Muscle of leg (tissue), 11 donors: ENCODE results near the gene CSGALNACT2. TPM values are rescaled to one million over a fixed set of nuclear protein-coding genes. Genes with fewer than 3 reads are reported as not detected.

ENCODE experiments used
- DNase-seq: peaks from one replicate; pipeline ENCODE4 v3.0.0; 2013
- H3K27ac ChIP-seq: one replicate; pipeline ENCODE4 v1.5.1; 2013; ENCODE audit warnings: mild to moderate bottlenecking, low read length, control low read depth
- H3K27me3 ChIP-seq: one replicate; pipeline ENCODE4 v1.6.1; 2013; ENCODE audit warnings: low read length; ENCODE audit not compliant: control insufficient read depth, insufficient read depth
- H3K36me3 ChIP-seq: one replicate; pipeline ENCODE4 v1.6.1; 2013; ENCODE audit warnings: low read length; ENCODE audit not compliant: control insufficient read depth, insufficient read depth
- H3K4me1 ChIP-seq: one replicate; pipeline ENCODE4 v1.6.1; 2013; ENCODE audit warnings: low read length; ENCODE audit not compliant: control insufficient read depth, insufficient read depth
- H3K4me3 ChIP-seq: one replicate; pipeline ENCODE4 v1.5.1; 2013; ENCODE audit warnings: low read length, control low read depth
- H3K9me3 ChIP-seq: replicated peaks from 2 replicates; pipeline ENCODE4 v1.6.1; 2013; ENCODE audit warnings: low read depth, low read length; ENCODE audit not compliant: control insufficient read depth
- WGBS: methylation state at CpG from one replicate; pipeline ENCODE4 v1.1.5; 2013; ENCODE audit warnings: missing lambda C conversion rate; ENCODE audit not compliant: insufficient coverage; 5-methylcytosine and 5-hydroxymethylcytosine counted together
- polyA plus RNA-seq, 8 donors: library from polyadenylated mRNA; unstranded; fragments of 120-200 nt; gene quantifications; one replicate each; pipeline versions ENCODE4 v1.2.1 to v1.2.3, GENCODE V29; 2013; ENCODE audit warnings: inconsistent platforms in 1 of 8, low replicate concordance in 1 of 8; ENCODE audit not compliant: insufficient read length in 8 of 8, insufficient read depth in 1 of 8
- total RNA-seq: library from RNA; stranded (reverse); fragments of 120-200 nt; gene quantifications from one replicate; pipeline ENCODE4 v1.2.4, GENCODE V29; 2013

Gene CSGALNACT2
- total and polyA plus RNA-seq, 9 donors = 16.2 to 30.8 (median 23.0) TPM

- Histone ChIP-seq H3K36me3 (peaks cover 4% of the 10 kb centered on the region), H3K4me3 (no peak overlapping the region), H3K4me1 (peaks cover 6% of the 10 kb centered on the region), H3K27me3 (no peaks in the 10 kb centered on the region), H3K27ac (no peak overlapping the region), H3K9me3 (no peaks in the 10 kb centered on the region)
- WGBS = 68% methylated on average over 2 of the region's 4 CpGs
- no peak for DNase-seq
Measured at GRCh38 chr10:43194266-43194665, 56.0 kb downstream of the CSGALNACT2 start.

DNA sequence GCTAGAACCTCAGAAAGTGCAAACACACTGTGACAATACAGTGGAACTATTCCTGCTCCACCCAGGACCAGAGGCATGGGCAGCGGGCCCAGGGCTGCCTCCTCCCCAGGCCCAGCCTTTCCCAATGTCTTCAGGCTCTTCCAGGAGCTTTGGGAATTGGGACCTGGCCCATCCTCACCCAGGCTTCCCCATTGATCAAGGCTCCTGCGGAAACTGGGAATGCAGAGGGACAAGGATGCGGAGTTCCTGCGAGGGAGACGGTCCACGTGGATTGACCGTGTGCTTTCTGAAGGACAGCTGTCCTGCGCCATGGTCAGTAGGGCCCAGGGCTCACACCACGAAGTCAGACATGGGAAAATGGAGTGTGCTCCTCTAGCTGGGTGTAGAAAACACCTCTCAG is 56.6 kb downstream of the CSGALNACT2 start:
- H3K27ac ChIP-seq = no peak overlapping the region
- no peaks in the 10 kb centered on the region for H3K27me3 ChIP-seq
- H3K4me1 ChIP-seq = peaks cover 6% of the 10 kb centered on the region
- 84% methylated on average over 9 of the region's 9 CpGs for WGBS
- no peaks in the 10 kb centered on the region for H3K9me3 ChIP-seq
- H3K4me3 ChIP-seq = no peak overlapping the region
- no peak for DNase-seq
- peaks cover 4% of the 10 kb centered on the region for H3K36me3 ChIP-seq

GRCh38 chr10:43195557-43195956 is 57.3 kb downstream of the CSGALNACT2 start:
- 86% methylated on average over 6 of the region's 12 CpGs for WGBS
- H3K27ac ChIP-seq = no peak overlapping the region

GRCh38 chr10:43196131-43196980 is 58.1 kb downstream of the CSGALNACT2 start:
- no peak overlapping the region for H3K4me3 ChIP-seq
- H3K36me3 ChIP-seq = peaks cover 4% of the 10 kb centered on the region
- H3K4me1 ChIP-seq = peaks cover 6% of the 10 kb centered on the region
- H3K27me3 ChIP-seq = peaks cover 3% of the 10 kb centered on the region
- H3K9me3 ChIP-seq = no peaks in the 10 kb centered on the region
- no peak for DNase-seq
- 89% methylated on average over 13 of the region's 20 CpGs for WGBS
- H3K27ac ChIP-seq = no peak overlapping the region

More at GRCh38 chr10:43195557-43195956, 57.3 kb downstream of the CSGALNACT2 start:
- H3K27me3 ChIP-seq = no peaks in the 10 kb centered on the region
- peaks cover 6% of the 10 kb centered on the region for H3K4me1 ChIP-seq
- H3K4me3 ChIP-seq = no peak overlapping the region
- H3K9me3 ChIP-seq = no peaks in the 10 kb centered on the region
- no peak for DNase-seq
- H3K36me3 ChIP-seq = peaks cover 4% of the 10 kb centered on the region

DNA sequence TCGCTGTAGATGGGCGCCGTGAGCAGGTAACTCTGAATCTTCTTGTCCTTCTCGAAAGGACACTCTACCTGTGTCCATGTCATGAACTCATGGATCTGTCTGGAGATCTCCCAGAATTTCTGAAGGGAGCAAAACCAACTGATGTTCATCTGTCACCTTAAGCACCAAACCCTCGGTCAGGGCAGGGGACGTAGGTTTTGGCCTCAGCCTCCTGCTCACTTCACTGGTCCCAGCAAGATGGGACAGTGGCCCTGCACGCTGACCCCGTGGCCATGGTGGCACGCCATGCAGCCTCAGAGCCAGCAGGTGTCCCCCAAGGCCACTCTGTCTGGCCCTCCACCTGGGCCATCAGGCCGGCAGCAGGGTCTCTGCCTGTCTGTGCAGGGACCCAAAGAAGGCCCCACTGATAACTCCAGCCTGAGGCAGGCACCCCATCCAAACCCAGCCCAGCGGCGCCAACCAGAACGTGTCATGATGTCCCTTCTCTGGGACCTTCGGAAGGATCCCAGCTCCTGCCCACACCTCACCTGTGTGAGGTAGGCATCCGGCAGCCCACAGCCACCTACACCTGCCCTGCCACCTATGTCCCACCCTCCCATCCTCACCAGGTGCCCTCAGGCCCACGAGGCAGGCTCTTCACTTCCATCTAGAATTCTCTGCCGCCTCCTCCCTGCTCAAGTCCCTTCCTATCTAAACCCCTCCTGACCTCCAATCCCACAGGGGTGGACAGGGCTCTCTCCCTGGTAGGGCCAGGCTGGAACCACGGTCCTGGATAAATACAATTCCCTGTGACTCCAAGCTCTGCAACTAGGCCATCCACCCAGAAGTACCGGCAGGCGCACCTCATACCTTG is 59.0 kb downstream of the CSGALNACT2 start:
- H3K36me3 ChIP-seq = peaks cover 4% of the 10 kb centered on the region
- WGBS = 90% methylated on average over 20 of the region's 20 CpGs
- DNase-seq = no peak
- H3K27ac ChIP-seq = no peak overlapping the region
- H3K9me3 ChIP-seq = no peaks in the 10 kb centered on the region
- H3K27me3 ChIP-seq = peaks cover 4% of the 10 kb centered on the region
- H3K4me3 ChIP-seq = no peak overlapping the region
- peaks cover 11% of the 10 kb centered on the region for H3K4me1 ChIP-seq

DNA sequence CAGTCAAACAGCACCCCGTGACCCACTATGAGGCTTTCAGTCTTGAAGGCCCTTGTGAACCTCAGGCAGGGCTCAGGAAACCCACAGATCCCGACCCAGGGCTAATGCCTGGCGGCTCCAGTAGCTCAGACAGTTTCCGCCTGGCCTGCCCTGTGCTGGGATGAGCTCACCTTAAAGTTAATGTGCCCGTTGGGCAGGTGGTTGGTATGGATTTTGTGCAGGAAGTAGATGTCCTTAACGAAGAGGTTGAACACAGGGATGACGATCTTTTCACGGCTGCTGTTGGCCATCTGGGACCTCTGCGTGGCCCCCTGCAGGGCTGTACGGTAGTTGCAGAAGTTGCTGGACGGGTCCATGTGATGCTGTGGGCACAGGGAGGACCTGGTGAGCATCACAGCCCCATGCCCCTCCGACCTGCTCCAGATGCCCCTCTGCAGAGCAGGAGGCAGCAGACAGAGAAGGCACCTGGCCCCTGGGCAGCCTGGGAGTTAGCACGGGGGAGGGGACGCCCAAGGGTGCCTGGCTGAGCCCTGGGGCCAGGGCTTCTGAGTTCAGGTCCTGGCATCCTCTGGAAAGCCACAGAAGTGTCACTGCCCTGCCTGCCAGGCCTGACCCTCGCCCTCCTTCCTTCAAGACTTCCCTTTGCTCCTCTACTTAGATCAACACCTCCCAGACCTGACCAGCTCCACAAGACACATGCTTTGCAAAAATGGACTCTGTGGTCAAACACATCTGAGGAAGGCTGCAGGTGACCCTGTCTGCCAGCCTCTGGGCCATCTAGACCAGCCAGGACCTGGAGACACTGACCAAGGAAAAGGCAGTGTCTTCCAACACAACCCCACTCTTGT is 59.8 kb downstream of the CSGALNACT2 start:
- H3K4me3 ChIP-seq = no peak overlapping the region
- no peaks in the 10 kb centered on the region for H3K9me3 ChIP-seq
- peaks cover 4% of the 10 kb centered on the region for H3K27me3 ChIP-seq
- DNase-seq = no peak
- peaks cover 13% of the 10 kb centered on the region for H3K4me1 ChIP-seq
- no peak overlapping the region for H3K27ac ChIP-seq
- WGBS = 74% methylated on average over 15 of the region's 15 CpGs
- H3K36me3 ChIP-seq = peaks cover under 1% of the 10 kb centered on the region

DNA sequence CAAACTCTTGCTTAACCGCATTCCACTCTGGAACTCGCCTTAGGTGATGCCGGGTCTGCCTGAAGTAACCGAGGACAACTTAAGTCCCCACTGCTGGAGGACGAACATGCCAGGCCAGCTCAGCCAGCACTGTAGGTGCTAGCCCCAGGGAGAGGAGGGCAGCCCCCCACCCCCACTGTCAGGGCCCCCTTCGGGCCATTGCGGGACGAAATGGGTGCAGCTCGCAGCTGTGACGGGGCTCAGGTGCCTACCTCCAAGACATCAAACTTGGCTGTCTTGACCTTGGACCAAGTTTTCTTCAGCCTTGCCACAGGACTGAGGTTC is 60.4 kb downstream of the CSGALNACT2 start:
- DNase-seq = no peak
- Histone ChIP-seq H3K36me3 (no peaks in the 10 kb centered on the region), H3K9me3 (no peaks in the 10 kb centered on the region), H3K27me3 (peaks cover 4% of the 10 kb centered on the region), H3K27ac (no peak overlapping the region), H3K4me3 (no peak overlapping the region), H3K4me1 (peaks cover 11% of the 10 kb centered on the region)
- 90% methylated on average over 6 of the region's 10 CpGs for WGBS

- no peaks in the 10 kb centered on the region for H3K36me3 ChIP-seq
- 92% methylated on average over 11 of the region's 16 CpGs for WGBS
- H3K27ac ChIP-seq = no peak overlapping the region
- H3K9me3 ChIP-seq = no peaks in the 10 kb centered on the region
- peaks cover 4% of the 10 kb centered on the region for H3K27me3 ChIP-seq
- no peak overlapping the region for H3K4me3 ChIP-seq
- no peak for DNase-seq
- peaks cover 8% of the 10 kb centered on the region for H3K4me1 ChIP-seq
Measured at GRCh38 chr10:43199088-43199683, 60.9 kb downstream of the CSGALNACT2 start.

DNA sequence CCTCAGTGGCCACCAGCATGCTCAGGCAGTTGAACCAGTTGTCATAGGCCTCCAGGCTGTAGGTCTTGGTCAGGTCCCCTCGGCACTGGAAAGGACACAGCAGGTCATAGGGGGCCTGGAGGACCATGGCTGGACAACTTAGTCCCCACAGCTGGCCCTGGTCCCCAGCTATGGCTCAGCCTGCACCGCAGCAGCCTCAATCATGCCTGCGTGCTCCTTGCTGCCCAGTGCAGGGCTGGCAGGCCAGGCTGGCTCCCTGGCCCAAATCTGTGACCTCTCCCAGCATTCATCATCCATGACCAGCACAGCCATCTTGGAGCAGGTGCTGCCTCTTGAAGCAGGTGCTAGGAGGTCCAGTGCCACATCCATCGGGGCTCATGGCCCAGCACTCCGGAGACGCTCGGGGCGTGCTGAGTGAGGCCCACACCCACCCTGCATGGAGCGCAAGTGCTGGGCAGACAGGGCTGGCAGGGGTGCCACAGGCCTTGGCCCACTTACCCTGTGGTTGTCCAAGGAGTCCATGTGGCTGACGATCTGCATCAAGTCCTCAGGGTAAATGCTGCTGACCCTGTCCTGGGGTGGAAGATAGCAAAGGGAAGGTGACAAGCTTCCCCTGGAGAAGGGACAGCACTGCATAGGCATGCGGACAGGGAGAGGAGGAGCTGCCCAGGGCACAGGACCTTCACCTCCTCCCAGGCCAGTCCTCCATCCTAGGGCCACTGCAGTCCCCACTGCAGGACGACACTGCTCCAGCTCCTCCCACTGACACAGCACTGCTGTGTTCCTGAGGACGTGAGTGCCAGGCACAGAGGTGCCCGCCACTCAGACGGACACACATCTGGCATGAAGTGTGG is 61.7 kb downstream of the CSGALNACT2 start:
- Histone ChIP-seq H3K4me3 (no peak overlapping the region), H3K27me3 (peaks cover 4% of the 10 kb centered on the region), H3K4me1 (peaks cover 7% of the 10 kb centered on the region), H3K36me3 (no peaks in the 10 kb centered on the region), H3K27ac (no peak overlapping the region), H3K9me3 (no peaks in the 10 kb centered on the region)
- WGBS = 94% methylated on average over 14 of the region's 15 CpGs
- no peak for DNase-seq
